HG03095 (cell line): Measurements from ENCODE around the gene COL7A1.
"Not testable (repeated sequence)": the region's sequence is repeated elsewhere in the genome, so short reads cannot be mapped to it uniquely, and the experiment has no call there.

Experiments
- ATAC-seq: cut with Tn5 transposase; IDR thresholded peaks from one replicate; pipeline ENCODE4 v1.9.1; 2021; ENCODE audit warnings: moderate library complexity; ENCODE audit not compliant: unreplicated experiment

COL7A1 gene

DNA sequence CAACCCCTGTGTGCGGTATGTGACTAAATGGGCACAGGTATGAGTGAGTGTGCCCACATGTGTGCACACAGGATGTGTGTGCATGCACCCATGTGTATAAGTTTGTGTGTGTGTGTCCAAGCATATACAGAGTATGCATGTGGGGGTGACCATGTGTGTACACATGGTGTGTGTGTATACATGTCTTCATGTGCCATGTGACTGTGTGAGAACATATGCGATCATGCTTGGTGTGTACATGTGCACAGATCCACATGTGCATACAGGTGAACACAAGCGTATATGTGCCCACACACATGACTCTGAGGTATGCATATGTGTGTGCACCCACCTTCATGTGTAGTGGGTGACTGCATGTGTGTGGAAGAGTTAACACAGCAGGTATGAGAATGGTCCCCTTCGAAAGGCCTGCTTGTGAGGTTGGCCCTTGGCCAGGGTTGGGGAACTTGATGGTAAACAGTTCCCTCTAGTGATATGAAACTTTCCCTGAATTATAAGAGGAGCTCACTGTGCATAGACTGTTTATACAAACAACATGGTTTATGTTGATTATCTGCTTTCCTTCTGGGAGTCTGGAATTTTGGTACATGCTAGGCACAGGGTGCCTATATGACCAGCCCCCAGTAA, 48.8 kb downstream of the COL7A1 start:
- ATAC-seq: no peak

DNA sequence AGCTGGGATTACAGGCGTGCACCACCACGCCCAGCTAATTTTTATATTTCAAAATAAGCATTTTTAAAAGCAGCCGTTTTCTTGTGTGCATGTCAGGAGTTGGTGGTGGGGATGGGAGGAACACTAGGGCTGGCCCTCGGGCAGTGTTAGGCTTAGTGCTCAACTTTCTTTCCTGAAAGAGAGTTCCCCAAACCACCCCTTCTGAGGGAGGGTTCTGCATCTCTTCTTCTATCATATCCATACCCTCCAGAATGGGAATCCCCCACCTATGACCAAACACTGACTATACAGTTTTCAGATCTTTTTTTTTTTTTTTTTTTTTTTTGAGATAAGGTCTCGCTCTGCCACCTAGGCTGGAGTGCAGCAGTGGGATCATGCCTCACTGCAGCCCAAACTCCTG, 51.0 kb downstream of the COL7A1 start:
- no peak for ATAC-seq

DNA sequence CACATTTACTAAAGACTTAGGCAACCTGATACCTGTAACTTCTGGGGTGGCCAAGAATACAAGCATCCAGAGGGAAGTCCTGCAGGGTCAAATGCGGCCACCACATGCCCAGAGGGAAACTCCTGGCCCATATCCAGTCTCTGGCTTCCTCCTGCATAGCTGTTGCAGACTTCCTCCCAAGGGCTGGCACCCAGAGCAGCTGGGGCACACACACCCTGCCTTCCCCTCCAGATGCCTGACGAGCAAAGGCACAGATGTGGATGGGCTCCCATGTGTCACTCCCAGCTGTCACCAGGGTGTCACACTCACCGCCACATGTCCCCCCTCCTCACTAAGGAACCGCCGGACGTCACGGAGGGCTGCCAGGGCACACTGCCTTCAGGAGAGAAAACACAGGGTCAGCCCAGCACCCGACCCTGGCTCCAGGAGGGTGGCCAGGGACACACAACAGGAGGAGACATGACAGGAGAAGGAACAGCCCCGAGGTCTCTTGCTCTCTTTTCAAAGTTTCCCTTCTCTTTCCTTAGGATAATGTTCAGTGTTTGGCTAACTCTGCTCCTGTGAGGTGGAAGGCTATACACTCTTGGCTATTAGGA, 51.8 kb downstream of the COL7A1 start:
- ATAC-seq: no peak

DNA sequence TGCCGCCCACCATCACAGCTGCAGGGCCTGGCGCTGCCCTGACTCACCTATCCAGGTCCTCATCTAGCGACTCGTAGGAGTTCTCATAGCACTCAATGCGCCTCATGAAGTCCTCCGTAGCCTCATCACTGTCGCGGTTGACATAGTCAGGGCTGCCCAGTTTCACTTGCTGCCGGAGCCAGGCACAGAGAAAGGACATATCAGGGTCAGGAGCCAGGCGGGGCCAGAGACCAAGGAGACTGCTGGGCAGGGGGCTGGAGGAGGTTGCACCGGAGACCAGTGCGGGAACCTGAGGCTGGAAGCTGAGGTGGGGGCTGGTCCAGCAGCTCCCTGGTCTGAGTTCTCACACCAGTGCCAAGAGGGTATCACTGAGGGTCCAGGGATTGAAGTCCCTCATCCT, 56.7 kb downstream of the COL7A1 start:
- no peak for ATAC-seq

DNA sequence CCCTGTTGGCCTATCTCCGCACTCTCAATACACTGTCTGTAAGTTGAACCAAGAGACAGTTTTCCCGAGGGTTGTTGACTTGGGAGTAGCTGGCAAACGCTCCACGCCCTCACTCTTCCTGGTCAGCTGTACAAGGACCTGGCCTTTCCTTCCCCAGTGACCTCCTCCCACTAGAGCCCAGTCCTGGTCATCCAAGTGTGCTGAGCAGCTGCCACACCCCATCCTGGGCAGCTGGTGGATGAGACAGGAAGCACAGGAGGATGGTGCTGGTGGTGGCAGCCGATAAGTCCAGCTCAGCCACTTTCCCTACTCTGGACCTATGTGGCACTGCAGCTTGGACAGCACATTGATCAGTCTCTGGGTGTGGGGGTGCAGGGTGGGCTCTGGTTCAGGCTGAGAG, 58.3 kb downstream of the COL7A1 start:
- ATAC-seq: no peak

DNA sequence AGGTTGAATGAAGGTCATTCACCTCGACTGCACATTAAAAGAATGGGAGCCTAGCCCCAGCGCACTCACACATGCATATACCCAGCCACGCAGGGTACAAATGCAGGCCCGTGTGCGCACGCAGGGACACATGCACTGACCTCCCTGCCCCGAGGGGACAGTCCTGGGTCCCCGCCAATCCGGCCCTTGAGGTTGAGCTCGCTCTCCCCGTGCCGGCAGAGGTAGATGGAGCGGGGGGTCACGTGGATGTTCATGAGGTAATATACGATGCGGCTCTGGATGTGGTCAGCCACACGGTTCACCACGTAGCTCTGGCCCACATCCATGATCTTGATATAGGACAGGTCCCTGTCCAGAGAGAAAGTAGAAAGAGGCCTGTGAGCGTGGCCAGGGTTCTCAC, 59.0 kb downstream of the COL7A1 start:
- ATAC-seq: no peak

DNA sequence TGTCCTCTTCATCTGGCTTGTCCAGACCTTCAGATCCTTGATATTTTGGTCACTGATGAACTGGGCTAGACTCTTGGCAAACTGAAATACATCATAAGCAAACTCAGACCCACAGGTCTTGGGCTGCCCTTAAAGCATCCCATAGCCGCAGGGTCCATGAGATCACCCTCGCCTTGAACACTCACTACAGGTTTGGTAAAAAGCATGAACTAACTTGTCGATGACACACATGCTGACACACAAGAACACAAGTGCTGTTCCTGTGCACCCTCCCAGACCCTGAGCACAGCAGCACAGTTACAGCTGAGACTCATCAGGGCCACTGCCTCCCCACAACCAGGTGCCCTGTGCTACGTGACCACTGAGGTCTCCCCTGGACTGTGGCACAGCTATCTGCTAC, 59.6 kb downstream of the COL7A1 start:
- no peak for ATAC-seq

DNA sequence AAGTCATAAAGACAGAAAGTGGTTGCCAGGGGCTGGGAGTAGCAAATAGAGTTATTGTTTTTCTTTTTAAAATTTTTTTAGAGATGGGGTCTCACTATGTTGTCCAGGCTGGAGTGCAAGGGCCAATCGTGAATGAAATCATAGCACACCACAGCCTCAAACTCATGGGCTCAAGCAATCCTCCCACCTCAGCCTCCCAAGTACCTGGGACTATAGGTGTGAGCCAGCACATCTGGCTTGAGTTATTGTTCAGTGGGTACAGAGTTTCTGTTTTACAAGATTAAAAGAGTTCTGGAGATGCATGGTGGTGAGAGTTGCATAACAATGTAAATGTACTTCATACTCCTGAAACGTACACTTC, 62.2 kb downstream of the COL7A1 start:
- no peak for ATAC-seq

DNA sequence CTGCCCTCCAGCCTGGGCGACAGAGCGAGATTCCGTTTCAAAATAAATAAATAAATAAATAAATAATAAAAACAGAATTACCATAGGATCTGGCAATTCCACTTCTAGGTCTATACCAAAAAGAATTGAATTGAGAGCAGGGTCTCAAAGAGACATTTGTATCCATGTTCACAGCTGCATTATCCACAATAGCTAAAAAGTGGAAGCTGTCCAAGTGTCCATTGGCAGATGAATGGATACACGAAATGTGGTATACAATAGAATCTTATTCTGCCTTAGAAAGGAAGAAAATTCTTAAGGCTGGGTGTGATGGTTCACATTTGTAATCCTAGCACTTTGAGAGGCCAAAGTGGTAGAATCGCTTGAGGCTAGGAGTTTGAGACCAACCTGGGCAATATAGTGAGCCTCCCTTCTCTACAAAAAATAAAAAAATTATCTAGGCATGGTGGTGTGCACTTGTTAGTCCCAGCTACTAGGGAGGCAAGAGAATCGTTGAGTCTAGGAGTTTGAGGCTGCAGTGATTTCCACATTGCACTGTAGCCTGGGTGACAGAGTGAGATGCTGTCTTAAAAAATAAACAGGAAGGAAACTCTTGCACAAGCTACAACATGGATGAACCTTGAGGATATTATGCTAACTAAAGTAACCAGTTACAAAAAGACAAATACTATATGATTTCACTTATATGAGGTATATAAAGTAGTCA, 62.7 kb downstream of the COL7A1 start:
- ATAC-seq: no peak

DNA sequence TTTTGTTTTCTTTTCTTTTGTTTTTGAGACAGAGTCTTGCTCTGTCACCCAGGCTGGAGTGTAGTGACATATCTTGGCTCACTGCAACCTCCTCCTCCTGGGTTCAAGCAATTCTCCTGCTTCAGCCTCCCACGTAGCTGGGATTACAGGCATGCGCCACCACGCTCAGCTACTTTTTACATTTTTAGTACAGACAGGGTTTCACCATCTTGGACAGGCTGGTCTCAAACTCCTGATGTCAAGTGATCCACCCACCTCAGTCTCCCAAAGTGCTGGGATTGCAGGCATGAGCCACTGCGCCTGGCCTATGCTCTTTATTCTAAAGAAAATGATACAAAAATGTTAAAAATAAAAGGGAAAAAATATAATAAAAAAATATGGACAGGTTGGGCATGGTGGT, 64.4 kb downstream of the COL7A1 start:
- ATAC-seq: not testable (repeated sequence)

DNA sequence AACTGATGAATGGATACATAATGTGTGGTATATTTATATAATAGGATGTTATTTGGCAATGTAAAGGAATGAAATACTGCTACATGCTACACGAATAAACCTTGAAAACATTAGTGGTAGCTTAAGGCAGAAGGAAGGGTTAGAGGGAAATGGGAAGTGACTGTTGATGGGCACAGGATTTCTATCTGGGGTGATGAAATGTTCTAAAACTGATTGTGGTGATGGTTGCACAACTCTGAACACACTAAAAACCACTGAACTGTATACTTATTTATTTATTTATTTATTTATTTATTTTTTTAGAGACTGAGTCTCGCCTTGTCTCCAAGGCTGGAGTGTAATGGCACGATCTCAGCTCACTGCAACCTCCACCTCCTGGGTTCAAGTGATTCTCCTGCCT, 66.4 kb downstream of the COL7A1 start:
- ATAC-seq: no peak

DNA sequence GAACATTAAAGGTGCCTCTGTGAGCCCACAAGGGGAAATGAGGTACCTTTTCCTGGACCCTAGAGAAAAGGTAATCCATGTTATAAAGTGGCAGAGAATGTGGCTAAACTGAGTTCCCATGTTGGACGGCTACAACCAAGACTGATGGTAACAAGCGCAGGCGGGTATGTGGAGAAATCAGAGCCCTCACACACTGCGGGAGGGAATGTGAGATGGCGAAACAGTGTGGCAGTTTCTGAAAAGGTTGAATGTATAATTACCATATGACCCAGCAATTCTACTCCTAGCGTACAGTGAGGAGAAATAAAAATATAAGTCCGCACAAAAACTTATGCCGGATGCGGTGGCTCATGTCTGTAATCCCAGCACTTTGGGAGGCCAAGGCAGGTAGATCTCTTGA, 67.1 kb downstream of the COL7A1 start:
- ATAC-seq: no peak

DNA sequence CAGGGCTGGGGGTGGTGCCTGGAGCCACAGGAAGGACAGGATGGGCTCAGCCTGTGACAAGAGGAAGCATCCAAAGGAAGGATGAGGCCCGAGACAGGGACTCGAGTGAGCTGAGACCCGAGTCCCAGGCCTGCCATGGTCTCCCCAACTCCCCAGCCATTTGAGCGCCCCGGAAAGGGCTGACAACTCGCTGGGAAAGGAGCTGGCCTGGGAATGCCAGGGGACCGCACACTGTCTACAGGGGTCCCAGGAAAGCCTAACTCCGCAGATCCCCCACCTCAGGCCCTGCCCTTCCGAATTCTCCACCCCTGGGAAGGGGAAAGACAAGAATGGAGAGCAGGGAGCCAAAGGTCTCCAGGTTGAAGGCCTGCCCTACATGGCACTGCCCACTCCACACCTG, 70.2 kb downstream of the COL7A1 start:
- no peak for ATAC-seq

DNA sequence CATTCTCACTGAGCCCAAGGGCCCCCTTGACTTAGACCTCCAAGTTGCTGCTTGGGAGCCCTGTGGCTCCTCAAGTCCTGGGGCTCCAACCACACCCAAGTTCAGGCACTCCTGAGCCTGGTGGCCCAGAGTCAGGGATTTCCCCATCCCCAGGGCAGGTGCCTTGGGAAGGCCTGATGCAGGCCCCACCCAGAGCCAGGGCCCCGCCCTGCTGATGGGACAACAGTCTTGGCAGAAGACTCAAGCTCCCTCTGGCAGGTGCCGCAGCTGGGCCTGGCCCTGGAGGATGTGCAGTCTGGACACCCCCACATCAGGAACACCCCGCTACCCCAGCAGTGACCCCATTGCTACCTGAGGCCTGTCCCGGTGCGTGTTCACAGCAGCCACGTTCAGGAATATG, 73.5 kb downstream of the COL7A1 start:
- no peak for ATAC-seq

DNA sequence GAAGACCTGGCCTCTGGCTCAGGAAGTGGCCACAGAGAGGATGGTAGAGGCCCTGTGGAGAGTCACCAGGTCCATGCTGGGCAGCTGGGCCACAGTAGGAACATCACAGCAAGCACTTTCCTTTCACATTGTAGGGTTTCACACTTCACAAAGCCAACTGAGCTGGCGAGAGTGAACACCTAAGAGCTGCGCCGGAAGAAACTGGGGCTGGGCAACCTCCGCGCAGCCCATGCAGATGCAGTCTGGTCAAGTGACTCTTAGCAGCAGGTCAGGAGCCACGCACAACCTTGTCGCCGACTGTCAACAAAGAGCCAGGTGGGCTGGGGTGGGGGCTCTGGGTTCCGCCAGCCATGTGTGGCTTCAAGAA, 75.9 kb downstream of the COL7A1 start:
- no peak for ATAC-seq

DNA sequence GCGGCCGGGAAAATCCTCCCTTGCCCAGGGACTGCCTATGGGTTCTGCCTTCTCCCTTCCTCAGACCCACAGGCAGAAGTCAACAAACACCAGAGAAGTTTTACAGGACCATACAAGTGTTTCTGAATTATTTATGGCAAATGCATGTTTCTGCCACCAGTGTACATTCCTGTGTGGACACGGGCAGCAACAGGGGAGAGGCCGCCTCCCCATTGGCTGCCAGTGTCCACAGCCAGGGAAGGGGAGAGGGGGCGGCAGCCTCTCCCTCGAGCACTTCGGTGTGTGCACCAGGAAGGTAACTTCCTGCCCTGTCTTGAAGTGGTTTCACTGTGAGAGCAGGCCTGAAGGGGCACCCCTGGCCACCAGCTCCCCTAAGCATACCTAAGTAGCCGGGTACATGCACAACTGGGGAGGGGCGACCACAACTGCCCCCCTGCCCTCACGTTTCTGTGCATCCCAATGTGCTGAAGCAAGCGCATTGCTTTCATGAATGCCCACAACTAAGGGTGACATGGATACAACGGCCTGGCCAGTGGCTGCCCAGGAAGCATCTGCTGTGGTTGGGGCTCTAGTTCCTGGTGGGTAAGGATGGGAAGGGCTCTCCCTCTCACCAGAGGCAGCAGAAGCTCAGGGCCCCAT, 76.4 kb downstream of the COL7A1 start:
- ATAC-seq: no peak

DNA sequence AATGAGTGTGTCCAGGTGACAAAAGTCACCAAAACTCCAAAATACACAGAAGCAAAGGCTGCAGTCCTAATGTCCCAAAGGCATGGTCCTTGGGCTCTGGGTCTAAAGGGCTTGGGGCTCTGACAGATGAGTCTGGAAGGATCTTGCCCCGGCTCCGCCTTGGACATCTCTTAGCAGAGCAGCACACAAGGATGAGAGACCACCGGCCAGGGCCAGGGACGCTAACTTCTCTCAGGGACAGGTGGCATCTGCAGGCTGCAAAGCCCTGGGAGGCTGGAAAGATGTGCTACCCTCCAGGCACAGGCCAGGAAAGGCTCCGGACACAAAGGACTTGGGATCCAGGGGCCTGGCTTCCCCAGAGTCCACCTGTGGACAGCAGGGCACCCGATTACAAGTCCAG, 77.1 kb downstream of the COL7A1 start:
- ATAC-seq: no peak

DNA sequence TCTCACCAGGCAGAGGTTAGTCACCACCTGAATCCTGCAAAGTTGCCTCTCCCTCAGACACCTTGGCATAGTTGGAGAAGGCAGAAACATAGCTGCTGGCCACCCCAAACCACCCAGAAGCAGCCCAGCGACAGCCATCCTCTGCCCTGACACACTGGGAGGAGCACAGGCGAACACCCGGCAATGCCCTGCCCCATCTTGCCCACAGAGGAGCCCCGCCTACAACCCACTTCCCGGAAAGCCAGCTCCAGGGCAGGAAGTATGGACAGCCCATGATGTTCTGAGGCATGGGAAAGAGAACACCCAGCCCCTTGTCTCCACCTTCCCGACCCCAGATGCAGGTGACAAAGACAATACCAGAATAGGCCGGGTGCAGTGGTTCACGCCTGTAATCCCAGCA, 78.6 kb downstream of the COL7A1 start:
- ATAC-seq: no peak

DNA sequence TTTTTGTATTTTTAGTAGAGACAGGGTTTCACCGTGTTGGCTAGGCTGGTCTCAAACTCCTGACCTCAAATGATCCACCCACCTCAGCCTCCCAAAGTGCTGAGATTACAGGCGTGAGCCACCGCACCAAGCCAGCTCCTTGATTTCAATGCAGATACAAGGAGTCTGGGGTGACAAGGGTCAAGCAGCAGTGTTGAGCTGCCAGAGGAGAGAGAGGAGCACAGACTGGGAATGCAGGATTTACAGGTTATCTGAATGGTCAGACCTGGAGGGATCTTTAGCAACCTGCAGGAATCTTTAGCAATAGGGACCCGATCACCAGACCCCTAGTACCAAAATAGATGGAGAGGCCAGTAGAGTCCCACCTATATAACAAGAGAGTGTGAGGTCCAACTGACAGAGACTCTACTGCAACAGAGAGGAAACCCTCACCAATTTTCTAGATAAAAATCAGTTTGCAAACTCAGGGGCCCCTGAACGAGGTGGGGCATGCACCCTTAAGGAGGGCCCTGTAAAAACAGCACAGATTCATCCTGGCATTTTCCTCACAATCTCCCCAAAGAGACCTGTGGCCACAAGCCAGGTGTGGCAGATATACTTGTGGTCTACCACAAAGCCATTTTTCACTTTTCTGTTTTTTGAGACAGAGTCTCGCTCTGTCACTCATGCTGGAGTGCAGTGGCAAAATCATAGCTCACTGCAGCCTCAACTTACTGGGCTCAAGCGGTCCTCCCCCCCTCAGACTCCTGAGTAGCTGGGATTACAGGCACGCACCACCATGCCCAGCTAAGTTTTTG, 80.5 kb downstream of the COL7A1 start:
- ATAC-seq: no peak
